K562 (cell line): ENCODE measurements around the gene BCAR3. TPM values are rescaled to one million over a fixed set of nuclear protein-coding genes. Genes with fewer than 3 reads are reported as not detected.
A peak's percentile ranks its signal among the peaks of the same experiment; 100 is the strongest.

Source experiments
- ATAC-seq: fragments of 200-7000 bp; cut with Tn5 transposase; 3 replicates; pipeline ENCODE4 v1.9.1; 2020; ENCODE audit warnings: moderate library complexity
- BruUV-seq: library from RNA; stranded (reverse); fragments of 400-500 nt; replicated peaks from 2 replicates; lab custom pipeline; 2021; lab: Mats Ljungman, UMichigan
- CTCF ChIA-PET: fragments of 300-600 bp; formaldehyde crosslinking; extraction: SDS; loops from one replicate; lab custom pipeline; 2021; ENCODE audit warnings: low intra/inter-chr PET ratio; lab: Yijun Ruan, JAX
- POLR2A ChIA-PET: fragments of 300-600, 350-650 bp; sonication (Branson Sonifier 250); formaldehyde crosslinking; extraction: SDS; loops from one replicate; lab custom pipeline; 2021; ENCODE audit warnings: antibody characterized with exemption, inconsistent platforms; lab: Yijun Ruan, JAX
- DNase-seq, 4 experiments: peaks; one replicate each; pipeline versions ENCODE4 v3.0.0 to v3.0.0-alpha.2; 2011 to 2018; ENCODE audit warnings: low spot score in 3 of 4, mixed read lengths in 3 of 4; ENCODE audit errors: extremely low read depth in 1 of 4
- FAIRE-seq: peaks from 2 replicates; lab custom pipeline; 2011; peaks lifted over from hg19 to GRCh38; lab: Jason Lieb, UNC
- H2AFZ ChIP-seq: 2 replicates; pipeline ENCODE4 v1.6.0; 2011; ENCODE audit warnings: low read depth, low read length, control low read depth, inconsistent platforms
- H3K27ac ChIP-seq: fragments of 200-600 bp; 3 replicates; pipeline ENCODE4 v1.8.0; 2011; ENCODE audit warnings: low read depth, mild to moderate bottlenecking, control low read depth, inconsistent platforms, low read length, moderate library complexity, mixed read lengths; ENCODE audit errors: extremely low read depth
- H3K27me3 ChIP-seq, 2 experiments: fragments of 300-600 bp in 1 of 2; 2 replicates in 1 of 2; 3 replicates in 1 of 2; pipeline versions ENCODE4 v1.6.0 to v1.8.0; 2011; ENCODE audit warnings: inconsistent platforms in 2 of 2, low read length in 2 of 2, mild to moderate bottlenecking in 1 of 2, mixed read lengths in 1 of 2, moderate library complexity in 1 of 2; ENCODE audit not compliant: control insufficient read depth in 2 of 2, insufficient read depth in 2 of 2
- H3K36me3 ChIP-seq: fragments of 300-600 bp; 3 replicates; pipeline ENCODE4 v1.8.0; 2011; ENCODE audit warnings: mild to moderate bottlenecking, low read length, inconsistent platforms; ENCODE audit not compliant: control insufficient read depth, insufficient read depth
- H3K4me1 ChIP-seq, 2 experiments: fragments of 200-600 bp in 1 of 2; replicated peaks in 1 of 2; 2 replicates in 1 of 2; 3 replicates in 1 of 2; pipeline versions ENCODE4 v1.5.1 to v1.8.0; 2011; ENCODE audit warnings: inconsistent platforms in 2 of 2, low read length in 2 of 2, mild to moderate bottlenecking in 1 of 2, mixed read lengths in 1 of 2, moderate library complexity in 1 of 2; ENCODE audit not compliant: control insufficient read depth in 2 of 2, insufficient read depth in 2 of 2
- H3K4me2 ChIP-seq: 2 replicates; pipeline ENCODE4 v1.6.1; 2011; ENCODE audit warnings: low read length, control low read depth, inconsistent platforms, mixed read lengths; ENCODE audit not compliant: insufficient read depth
- H3K4me3 ChIP-seq: fragments of 200-600 bp; sonication (generic), shearing (Covaris generic); 2 replicates; pipeline ENCODE4 v1.5.1; 2016; ENCODE audit warnings: control low read depth, inconsistent platforms
- H3K79me2 ChIP-seq: fragments of 200-600 bp; 3 replicates; pipeline ENCODE4 v1.8.0; 2011; ENCODE audit warnings: low read length, inconsistent platforms; ENCODE audit not compliant: control insufficient read depth, insufficient read depth
- H3K9ac ChIP-seq, 2 experiments: 2 replicates each; pipeline versions ENCODE4 v1.6.0 to v1.6.1; 2011; ENCODE audit warnings: low read depth in 2 of 2, low read length in 2 of 2, control low read depth in 1 of 2, inconsistent platforms in 1 of 2, mild to moderate bottlenecking in 1 of 2, mixed read lengths in 1 of 2; ENCODE audit not compliant: insufficient read depth in 1 of 2
- H3K9me1 ChIP-seq: one replicate; pipeline ENCODE4 v1.6.0; 2011; ENCODE audit warnings: inconsistent platforms, mild to moderate bottlenecking, low read length, moderate library complexity; ENCODE audit not compliant: control insufficient read depth, insufficient read depth
- H3K9me3 ChIP-seq: replicated peaks from 2 replicates; pipeline ENCODE4 v1.5.1; 2011; ENCODE audit warnings: low read depth, low read length, inconsistent platforms; ENCODE audit not compliant: control insufficient read depth, insufficient read depth
- H4K20me1 ChIP-seq: replicated peaks from 2 replicates; pipeline ENCODE4 v1.6.1; 2011; ENCODE audit warnings: low read length, inconsistent platforms, mixed read lengths; ENCODE audit not compliant: control insufficient read depth, insufficient read depth
- ATF1 ChIP-seq, 2 experiments: fragments of 450-650 bp in 1 of 2; IDR thresholded peaks; 2 replicates each; pipeline ENCODE4 v1.6.1; 2016; ENCODE audit warnings: missing compliant biosample characterization in 1 of 2, missing genetic modification characterization in 1 of 2
- BDP1 ChIP-seq: IDR thresholded peaks from 3 replicates; pipeline ENCODE4 v1.6.1; 2011; ENCODE audit not compliant: insufficient read length, insufficient read depth
- EP400 ChIP-seq: fragments of 450-650 bp; IDR thresholded peaks from 2 replicates; pipeline ENCODE4 v1.6.1; 2017; ENCODE audit warnings: antibody characterized with exemption, mild to moderate bottlenecking, moderate library complexity
- GTF2E2 ChIP-seq: fragments of 200-800 bp; sonication (Bioruptor generic); IDR thresholded peaks from 2 replicates; pipeline ENCODE4 v1.6.1; 2016; ENCODE audit warnings: missing genetic modification characterization, missing compliant biosample characterization
- NFRKB ChIP-seq: fragments of 450-650 bp; IDR thresholded peaks from 2 replicates; pipeline ENCODE4 v1.6.1; 2016; ENCODE audit warnings: low read depth
- PRPF4 ChIP-seq: fragments of 200-400 bp; formaldehyde crosslinking; IDR thresholded peaks from one replicate; pipeline ENCODE4 v1.6.1; 2017; ENCODE audit warnings: low read length, low read depth, mild to moderate bottlenecking; ENCODE audit not compliant: insufficient read depth, poor library complexity, severe bottlenecking
- ZFP36 ChIP-seq: fragments of 150-350 bp; IDR thresholded peaks from 2 replicates; pipeline ENCODE4 v1.6.1; 2018; ENCODE audit warnings: low read length, low read depth; ENCODE audit not compliant: partially characterized antibody
- WGBS: fragments of 100-300 bp; shearing (Covaris generic); methylation state at CpG from one replicate; pipeline ENCODE4 v1.1.6; 2016; ENCODE audit warnings: low coverage, mixed read lengths; ENCODE audit not compliant: insufficient coverage; ENCODE audit errors: missing lambda C conversion rate; 5-methylcytosine and 5-hydroxymethylcytosine counted together
- in situ Hi-C: fragments of 300-500 bp; cut with MboI; formaldehyde crosslinking; loops from 4 replicates; pipeline ENCODE4 v1.15.0; 2018; ENCODE audit warnings: inconsistent platforms, mixed read lengths
- intact Hi-C: fragments of 100-400 bp; cut with micrococcal nuclease; formaldehyde crosslinking; loops from 2 replicates; pipeline ENCODE4 v1.14.2; 2022
- polyA plus RNA-seq, 8 experiments: library from polyadenylated mRNA; depleted of rRNA in 4 of 8; stranded (reverse) in 5 of 8; unstranded in 3 of 8; fragments of >200 nt; fragmentation: Nextera tagmentation in 2 of 8; fragmentation: Illumina TruSeq in 1 of 8; extraction: Ambion mirVana in 2 of 8; extraction: Trizol in 1 of 8; gene quantifications; 2 replicates each; pipeline versions ENCODE4 v1.2.1 to v1.2.3, GENCODE V29; 2011 to 2014; ENCODE audit warnings: inconsistent platforms in 1 of 8, missing spikeins in 1 of 8
- total RNA-seq, 7 experiments: library from RNA; depleted of rRNA in 6 of 7; stranded (reverse); fragments of >200 nt in 6 of 7; fragmentation: Illumina TruSeq in 2 of 7; extraction: Trizol in 2 of 7; gene quantifications; 2 replicates each; pipeline versions ENCODE4 v1.2.1 to v1.2.3, GENCODE V29; 2011 to 2021; ENCODE audit warnings: low replicate concordance in 1 of 7

The BCAR3 gene
- total and polyA plus RNA-seq, 9 of the 15 experiments (the other 6 are each of a cell fraction or from before 2014, with no cell fraction given): 1.8 to 6.3 (median 3.8) TPM

- Histone ChIP-seq H3K9ac (no peak overlapping the region), H4K20me1 (no peaks in the 10 kb centered on the region), H3K4me3 (no peak overlapping the region), H3K79me2 (no peaks in the 10 kb centered on the region), H2AFZ (no peak overlapping the region), H3K36me3 (no peaks in the 10 kb centered on the region), H3K4me1 (no peaks in the 10 kb centered on the region; a peak in 1 of 5 replicates), H3K27me3 (peaks cover 0 to 49% of the 10 kb centered on the region in 2 experiments; a peak in 3 of 5 replicates), H3K9me3 (no peaks in the 10 kb centered on the region), H3K4me2 (no peak overlapping the region), H3K9me1 (no peaks in the 10 kb centered on the region), H3K27ac (no peak overlapping the region)
- intact Hi-C loops: no loop called here
- no peak for ATAC-seq
- CTCF ChIA-PET: no interaction called here
- POLR2A ChIA-PET: no interaction called here
- no peak for DNase-seq
- no peak for FAIRE-seq
- in situ Hi-C loops: no loop called here
- no TSS peak for BruUV-seq
- TF ChIP-seq PRPF4 (no peak), EP400 (no peak), ATF1 (CRISPR knock-in tag; IDR thresholded peaks at IDR 0.05) (no peak), ATF1 (tag; IDR thresholded peaks at IDR 0.05) (no peak), ZFP36 (peak; percentile 80), NFRKB (no peak), GTF2E2 (tag) (no peak), BDP1 (no peak)
- WGBS: 8% methylated on average over 7 of the region's 7 CpGs
These were observed 39.5 kb upstream of the BCAR3 start for GRCh38 chr1:93720956-93721626.
